ENCODE results near the gene USP5.

GRCh38 chr12:6836851-6837250, 15.1 kb upstream of the USP5 start:
- no peak for TF ChIP-seq CTCF (IDR thresholded peaks at IDR 0.05)
- no peak for TF ChIP-seq POLR2A (IDR thresholded peaks at IDR 0.05)
- TF ChIP-seq POLR2AphosphoS5 (IDR thresholded peaks at IDR 0.05; ENCODE audit: insufficient read depth in 1 of 2, low read depth in 1 of 2), result no peak

Data from vagina (tissue), 2 donors.